ENCODE data around the gene HDAC4.

HDAC4 gene

GRCh38 chr2:239021651-239022436, 379.0 kb downstream of the HDAC4 start:
- DNase-seq (ENCODE audit: low read depth in 3 of 3, low spot score in 1 of 3) = no peak

GRCh38 chr2:239021224-239021623, 379.6 kb downstream of the HDAC4 start:
- no peak for DNase-seq (ENCODE audit: low read depth in 3 of 3, low spot score in 1 of 3)

GRCh38 chr2:239020541-239021041, 380.2 kb downstream of the HDAC4 start:
- no peak for DNase-seq (ENCODE audit: low read depth in 3 of 3, low spot score in 1 of 3)

- DNase-seq (ENCODE audit: low read depth in 3 of 3, low spot score in 1 of 3) = no peak
Observed at GRCh38 chr2:239019183-239019581, 381.6 kb downstream of the HDAC4 start.

- DNase-seq (ENCODE audit: low read depth in 3 of 3, low spot score in 1 of 3) = no peak
Observed at GRCh38 chr2:239018271-239019182, 382.3 kb downstream of the HDAC4 start.

GRCh38 chr2:239017491-239018098, 383.2 kb downstream of the HDAC4 start:
- DNase-seq (ENCODE audit: low read depth in 3 of 3, low spot score in 1 of 3) = no peak

GRCh38 chr2:239015901-239016675, 384.7 kb downstream of the HDAC4 start:
- no peak for DNase-seq (ENCODE audit: low read depth in 3 of 3, low spot score in 1 of 3)

- DNase-seq (ENCODE audit: low read depth in 3 of 3, low spot score in 1 of 3) = no peak
Observed at GRCh38 chr2:239015218-239015900, 385.5 kb downstream of the HDAC4 start.

- DNase-seq (ENCODE audit: low read depth in 3 of 3, low spot score in 1 of 3) = no peak
Observed at GRCh38 chr2:239014458-239015217, 386.2 kb downstream of the HDAC4 start.

- DNase-seq (ENCODE audit: low read depth in 3 of 3, low spot score in 1 of 3) = no peak
Observed at GRCh38 chr2:239013678-239013976, 387.2 kb downstream of the HDAC4 start.

GRCh38 chr2:239012936-239013677, 387.7 kb downstream of the HDAC4 start:
- no peak for DNase-seq (ENCODE audit: low read depth in 3 of 3, low spot score in 1 of 3)

- DNase-seq (ENCODE audit: low read depth in 3 of 3, low spot score in 1 of 3) = no peak
Observed at GRCh38 chr2:239012228-239012627, 388.6 kb downstream of the HDAC4 start.

- DNase-seq (ENCODE audit: low read depth in 3 of 3, low spot score in 1 of 3) = no peak
Observed at GRCh38 chr2:239009589-239009961, 391.2 kb downstream of the HDAC4 start.

GRCh38 chr2:239008677-239009588, 391.9 kb downstream of the HDAC4 start:
- no peak for DNase-seq (ENCODE audit: low read depth in 3 of 3, low spot score in 1 of 3)

- DNase-seq (ENCODE audit: low read depth in 3 of 3, low spot score in 1 of 3) = no peak
Observed at GRCh38 chr2:239008004-239008403, 392.8 kb downstream of the HDAC4 start.

GRCh38 chr2:239006622-239007285, 394.1 kb downstream of the HDAC4 start:
- DNase-seq (ENCODE audit: low read depth in 3 of 3, low spot score in 1 of 3) = no peak

GRCh38 chr2:239005586-239005985, 395.2 kb downstream of the HDAC4 start:
- no peak for DNase-seq (ENCODE audit: low read depth in 3 of 3, low spot score in 1 of 3)
